ENCODE measurements around the gene PPP5C.

DNA sequence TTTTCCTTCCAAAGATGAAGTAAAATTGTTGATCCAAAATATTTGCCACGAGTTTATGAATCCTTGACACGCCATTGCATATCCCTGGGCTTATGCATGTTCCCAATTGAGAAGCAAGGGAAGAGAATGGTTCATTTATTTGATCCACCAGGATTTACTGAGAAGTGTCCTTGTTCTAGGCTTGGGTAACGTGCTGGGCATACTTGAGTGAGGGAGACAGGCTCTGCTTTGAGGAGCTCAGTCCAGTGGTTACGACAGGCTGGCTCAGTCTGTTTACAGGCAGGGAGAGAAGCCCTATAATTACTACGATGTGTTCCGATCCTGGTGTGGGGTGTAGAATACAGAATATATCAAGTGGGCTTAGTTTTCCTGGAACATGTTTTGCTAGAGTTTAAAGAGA lies 88.1 kb downstream of the PPP5C start:
- no peak for TF ChIP-seq CTCF (conservative IDR thresholded peaks at IDR 0.05)
- TF ChIP-seq EZH2 (IDR thresholded peaks at IDR 0.05; ENCODE audit: low read depth) = no peak
